A549 (cell line): ENCODE data around the gene ENTHD1.

Experiments used
- CTCF ChIP-seq: fragments of >200 bp; sonication (Bioruptor Twin); formaldehyde crosslinking; IDR thresholded peaks from 3 replicates; pipeline ENCODE4 v1.5.1; 2016
- RARB ChIP-seq: fragments of 250-450 bp; sonication (Bioruptor Pico); IDR thresholded peaks from 2 replicates; pipeline ENCODE4 v1.8.0; 2021; ENCODE audit warnings: mild to moderate bottlenecking, moderate library complexity
- RCOR1 ChIP-seq: fragments of 150-350 bp; IDR thresholded peaks from 2 replicates; pipeline ENCODE4 v1.6.1; 2014; ENCODE audit warnings: antibody characterized with exemption, low read length, low read depth
- SMC3 ChIP-seq: fragments of >200 bp; sonication (Bioruptor Twin); formaldehyde crosslinking; IDR thresholded peaks from 3 replicates; pipeline ENCODE4 v1.6.1; 2018; ENCODE audit warnings: inconsistent platforms
- SREBF2 ChIP-seq: fragments of 450-650 bp; IDR thresholded peaks from 2 replicates; pipeline ENCODE4 v1.6.1; 2014; ENCODE audit warnings: mild to moderate bottlenecking, moderate library complexity

DNA sequence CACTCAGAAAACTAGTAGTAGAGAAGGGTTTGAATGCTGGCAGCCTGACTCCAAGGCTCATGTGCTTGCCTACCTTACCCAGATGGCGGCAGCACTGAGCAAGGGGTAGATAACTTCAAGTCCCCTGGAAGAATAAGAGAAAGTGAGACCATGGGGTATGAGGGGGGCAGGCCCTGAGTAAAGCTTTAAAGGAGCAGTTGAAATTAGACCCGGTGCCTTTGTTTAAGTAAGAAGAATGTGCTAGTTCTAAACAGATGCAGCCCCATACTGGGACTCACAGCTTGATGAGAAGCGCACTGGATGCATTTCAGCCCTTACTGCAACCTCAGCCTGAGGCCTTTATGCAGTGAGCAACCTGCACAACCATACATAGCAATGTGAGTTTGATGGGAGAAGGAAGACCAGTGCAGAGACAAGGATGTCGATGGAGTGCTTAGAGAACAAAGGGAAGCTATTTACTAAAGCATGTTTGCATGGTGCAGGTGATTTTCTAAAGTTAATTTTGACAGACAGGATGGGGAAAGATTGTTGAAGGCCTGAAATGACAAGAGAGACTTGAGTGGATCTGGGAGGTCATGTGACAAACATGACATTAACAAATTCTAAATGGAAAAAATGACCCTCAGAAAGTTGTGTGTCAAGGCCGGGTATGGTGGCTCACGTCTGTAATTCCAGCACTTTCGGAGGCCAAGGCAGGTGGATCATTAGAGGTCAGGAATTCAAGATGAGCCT, 39.5 kb upstream of the ENTHD1 start:
- TF ChIP-seq CTCF (no peak; the same call in 1 of the 3 replicates), SREBF2 (no peak), RCOR1 (no peak), RARB (CRISPR knock-in tag) (no peak), SMC3 (0 out of 3 replicates have a peak, but pooled peaks have one; percentile 9)
